ENCODE measurements around the gene ZBTB47. TPM values are rescaled to one million over a fixed set of nuclear protein-coding genes. Genes with fewer than 3 reads are reported as not detected.

Gene ZBTB47
- total and polyA plus RNA-seq, 2 donors (not counting 3 experiments of a cell fraction or from before 2014, with no cell fraction given): 10.6 to 14.5 TPM

- no peak overlapping the region for H3K9ac ChIP-seq (replicated peaks; ENCODE audit: extremely low read depth, insufficient read depth, low read length)
- no peaks in the 10 kb centered on the region for H3K27me3 ChIP-seq (ENCODE audit: control insufficient read depth in 2 of 2, insufficient read depth in 2 of 2, low read length in 2 of 2)
- TF ChIP-seq JUN (IDR thresholded peaks at IDR 0.05; ENCODE audit: borderline replicate concordance, insufficient read depth, insufficient read length, low read depth) (no peak), POLR2A (IDR thresholded peaks at IDR 0.05; ENCODE audit: low read depth, low read length) (no peak), MAX (IDR thresholded peaks at IDR 0.05; ENCODE audit: insufficient read depth, insufficient read length) (no peak), GATA2 (IDR thresholded peaks at IDR 0.05; ENCODE audit: insufficient read depth, insufficient read length, low read depth, low read length) (no peak)
- H4K20me1 ChIP-seq (replicated peaks; ENCODE audit: control insufficient read depth, extremely low read depth, insufficient read depth, low read length): no peaks in the 10 kb centered on the region
- H3K79me2 ChIP-seq (ENCODE audit: control insufficient read depth, insufficient read depth, low read length): no peaks in the 10 kb centered on the region
- no peak overlapping the region for H3K4me2 ChIP-seq (ENCODE audit: insufficient read depth, low read length)
- intact Hi-C loops (cut with micrococcal nuclease) (no loop called here), dilution Hi-C loops (cut with MboI; ENCODE audit: extremely low pct_ligation_motif_present, low sequenced_read_pairs) (no loop called here)
- no peaks in the 10 kb centered on the region for H3K36me3 ChIP-seq (ENCODE audit: control insufficient read depth in 2 of 2, extremely low read depth in 1 of 2, insufficient read depth in 2 of 2, low read length in 2 of 2)
- DNase-seq (ENCODE audit: low read depth, low spot score): no peak
- no peak overlapping the region for H3K4me3 ChIP-seq (replicated peaks in 1 of 3; ENCODE audit: insufficient read depth in 1 of 3, low read depth in 1 of 3, low read length in 3 of 3)
- no peak overlapping the region for H3K27ac ChIP-seq (ENCODE audit: insufficient read depth, low read depth, low read length)
- H3K9me3 ChIP-seq (replicated peaks; ENCODE audit: control insufficient read depth, insufficient read depth, low read length): no peaks in the 10 kb centered on the region
- no peaks in the 10 kb centered on the region for H3K4me1 ChIP-seq (ENCODE audit: control insufficient read depth, extremely low read depth, insufficient read depth, low read length)
- ChIA-PET POLR2A (no interaction called here), CTCF (interaction anchor here (1.6 kb wide), 1 partner anchor 39 kb away, joined by 5 read pairs; no protein-coding TSS in a partner anchor)
- BruUV-seq (replicated peaks): no TSS peak
- H2AFZ ChIP-seq (ENCODE audit: low read depth, low read length): no peak overlapping the region
- no peak for FAIRE-seq
- H3K9me1 ChIP-seq (replicated peaks; ENCODE audit: control insufficient read depth, extremely low read depth, insufficient read depth, low read length): no peaks in the 10 kb centered on the region
Measured at GRCh38 chr3:42703695-42704025, 50.2 kb downstream of the ZBTB47 start.

DNA sequence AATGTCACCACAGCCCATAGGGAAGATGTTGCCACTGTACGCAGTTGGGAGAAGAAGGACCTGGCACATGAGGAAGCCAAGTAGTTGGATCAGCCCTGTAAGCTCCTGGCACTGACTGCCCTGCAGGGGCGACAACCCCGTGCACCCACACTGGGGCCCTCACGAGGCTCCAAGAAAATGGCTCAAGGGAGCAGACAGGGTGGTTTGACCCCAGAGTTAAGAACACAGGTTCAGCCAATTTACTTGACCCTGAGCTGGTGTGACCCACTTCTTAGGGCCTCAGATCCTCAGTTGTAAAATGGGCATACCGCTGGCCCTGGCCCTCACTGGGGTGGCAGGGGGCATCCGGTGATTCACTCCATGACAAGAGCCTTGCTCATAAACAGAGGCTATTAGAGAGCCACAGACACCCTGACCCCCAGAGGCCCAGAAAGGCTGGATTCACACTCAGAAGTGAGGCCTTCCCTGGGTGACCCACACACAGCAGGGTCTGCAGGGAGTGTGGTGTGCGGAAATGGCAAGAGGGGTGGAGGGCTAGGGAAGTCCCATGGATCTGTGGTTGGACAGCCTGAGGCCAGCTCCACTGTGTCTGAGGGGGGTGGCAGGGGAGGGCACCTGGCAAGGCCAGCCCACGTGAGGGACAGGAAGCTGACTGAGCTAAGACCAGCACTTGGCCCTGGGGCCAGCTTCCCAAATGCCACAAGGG, 50.8 kb downstream of the ZBTB47 start:
- no peaks in the 10 kb centered on the region for H4K20me1 ChIP-seq (replicated peaks; ENCODE audit: control insufficient read depth, extremely low read depth, insufficient read depth, low read length)
- intact Hi-C loops (cut with micrococcal nuclease): no loop called here
- DNase-seq (ENCODE audit: low read depth, low spot score) (no peak), FAIRE-seq (no peak)
- ChIA-PET POLR2A (no interaction called here), CTCF (interaction anchor here (1.6 kb wide), 1 partner anchor 38 kb away, joined by 5 read pairs; no protein-coding TSS in a partner anchor)
- H2AFZ ChIP-seq (ENCODE audit: low read depth, low read length): no peak overlapping the region
- no peaks in the 10 kb centered on the region for H3K9me3 ChIP-seq (replicated peaks; ENCODE audit: control insufficient read depth, insufficient read depth, low read length)
- H3K9me1 ChIP-seq (replicated peaks; ENCODE audit: control insufficient read depth, extremely low read depth, insufficient read depth, low read length): no peaks in the 10 kb centered on the region
- H3K4me3 ChIP-seq (replicated peaks in 1 of 3; ENCODE audit: insufficient read depth in 1 of 3, low read depth in 1 of 3, low read length in 3 of 3): no peak overlapping the region
- no peaks in the 10 kb centered on the region for H3K79me2 ChIP-seq (ENCODE audit: control insufficient read depth, insufficient read depth, low read length)
- no peaks in the 10 kb centered on the region for H3K4me1 ChIP-seq (ENCODE audit: control insufficient read depth, extremely low read depth, insufficient read depth, low read length)
- H3K27ac ChIP-seq (ENCODE audit: insufficient read depth, low read depth, low read length): no peak overlapping the region
- no peak overlapping the region for H3K4me2 ChIP-seq (ENCODE audit: insufficient read depth, low read length)
- no peaks in the 10 kb centered on the region for H3K36me3 ChIP-seq (ENCODE audit: control insufficient read depth in 2 of 2, extremely low read depth in 1 of 2, insufficient read depth in 2 of 2, low read length in 2 of 2)
- TF ChIP-seq POLR2A (IDR thresholded peaks at IDR 0.05; ENCODE audit: low read depth, low read length) (no peak), MYC (IDR thresholded peaks at IDR 0.05; ENCODE audit: low read depth, low read length) (no peak), CTCF (IDR thresholded peaks at IDR 0.05; ENCODE audit: extremely low read depth in 1 of 2, insufficient read depth in 1 of 2, low read depth in 1 of 2, low read length in 2 of 2) (no peak)
- H3K27me3 ChIP-seq (ENCODE audit: control insufficient read depth in 2 of 2, insufficient read depth in 2 of 2, low read length in 2 of 2): no peaks in the 10 kb centered on the region
- H3K9ac ChIP-seq (replicated peaks; ENCODE audit: extremely low read depth, insufficient read depth, low read length): no peak overlapping the region
- dilution Hi-C loops (cut with MboI; ENCODE audit: extremely low pct_ligation_motif_present, low sequenced_read_pairs): no loop called here
- BruUV-seq (replicated peaks): no TSS peak
